Dendritic cell treated with granulocyte-macrophage colony-stimulating factor and Interleukin-4, amounts not matched to agents 40 ng/mL and 50 ng/mL, for 4 days (primary cell): ENCODE results near the gene GABARAP.

ENCODE experiments used
- H3K27ac Mint-ChIP-seq: one replicate; pipeline ENCODE4 v1.8.0; 2022; ENCODE audit warnings: mild to moderate bottlenecking, mixed read lengths
- H3K27me3 Mint-ChIP-seq: one replicate; pipeline ENCODE4 v1.8.0; 2022; ENCODE audit warnings: mild to moderate bottlenecking, mixed read lengths
- H3K36me3 Mint-ChIP-seq: one replicate; pipeline ENCODE4 v1.8.0; 2022; ENCODE audit warnings: low read depth, mixed read lengths
- H3K4me1 Mint-ChIP-seq: one replicate; pipeline ENCODE4 v1.8.0; 2022; ENCODE audit warnings: low read depth, mixed read lengths
- H3K4me3 Mint-ChIP-seq: one replicate; pipeline ENCODE4 v1.8.0; 2022; ENCODE audit warnings: mild to moderate bottlenecking, moderate library complexity, mixed read lengths
- H3K9me3 Mint-ChIP-seq: one replicate; pipeline ENCODE4 v1.8.0; 2022; ENCODE audit warnings: mixed read lengths
- intact Hi-C: fragments of 100-400 bp; cut with micrococcal nuclease; formaldehyde crosslinking; loops from one replicate; pipeline ENCODE4 v1.15.0; 2022

The GABARAP gene

GRCh38 chr17:7279448-7279847, 37.2 kb upstream of the GABARAP start:
- no peaks in the 10 kb centered on the region for H3K9me3 Mint-ChIP-seq
- no peak overlapping the region for H3K4me3 Mint-ChIP-seq
- peaks cover 67% of the 10 kb centered on the region for H3K27me3 Mint-ChIP-seq
- H3K4me1 Mint-ChIP-seq: peaks cover 47% of the 10 kb centered on the region
- no peaks in the 10 kb centered on the region for H3K36me3 Mint-ChIP-seq
- intact Hi-C loops: no loop called here
- H3K27ac Mint-ChIP-seq: no peak overlapping the region

- H3K4me3 Mint-ChIP-seq: no peak overlapping the region
- no peak overlapping the region for H3K27ac Mint-ChIP-seq
- peaks cover 40% of the 10 kb centered on the region for H3K4me1 Mint-ChIP-seq
- H3K36me3 Mint-ChIP-seq: no peaks in the 10 kb centered on the region
- intact Hi-C loops: no loop called here
- peaks cover 42% of the 10 kb centered on the region for H3K27me3 Mint-ChIP-seq
- H3K9me3 Mint-ChIP-seq: no peaks in the 10 kb centered on the region
Measured at GRCh38 chr17:7266784-7267183, 24.5 kb upstream of the GABARAP start.

DNA sequence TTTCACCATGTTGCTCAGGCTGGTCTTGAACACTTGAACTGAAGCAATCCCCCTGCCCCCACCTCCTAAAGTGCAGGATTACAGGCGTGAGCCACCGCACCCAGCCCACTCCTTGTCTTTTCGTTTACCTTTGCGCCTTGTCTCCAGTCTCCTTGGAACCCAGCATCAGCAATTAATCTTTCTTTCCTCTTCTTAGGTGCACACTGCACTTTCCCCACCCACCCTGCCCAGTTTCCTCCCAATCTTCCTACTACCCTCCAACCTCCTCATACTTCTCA, 21.5 kb upstream of the GABARAP start:
- peak overlapping the region; percentile 66 for H3K27ac Mint-ChIP-seq
- no peak overlapping the region for H3K4me3 Mint-ChIP-seq

DNA sequence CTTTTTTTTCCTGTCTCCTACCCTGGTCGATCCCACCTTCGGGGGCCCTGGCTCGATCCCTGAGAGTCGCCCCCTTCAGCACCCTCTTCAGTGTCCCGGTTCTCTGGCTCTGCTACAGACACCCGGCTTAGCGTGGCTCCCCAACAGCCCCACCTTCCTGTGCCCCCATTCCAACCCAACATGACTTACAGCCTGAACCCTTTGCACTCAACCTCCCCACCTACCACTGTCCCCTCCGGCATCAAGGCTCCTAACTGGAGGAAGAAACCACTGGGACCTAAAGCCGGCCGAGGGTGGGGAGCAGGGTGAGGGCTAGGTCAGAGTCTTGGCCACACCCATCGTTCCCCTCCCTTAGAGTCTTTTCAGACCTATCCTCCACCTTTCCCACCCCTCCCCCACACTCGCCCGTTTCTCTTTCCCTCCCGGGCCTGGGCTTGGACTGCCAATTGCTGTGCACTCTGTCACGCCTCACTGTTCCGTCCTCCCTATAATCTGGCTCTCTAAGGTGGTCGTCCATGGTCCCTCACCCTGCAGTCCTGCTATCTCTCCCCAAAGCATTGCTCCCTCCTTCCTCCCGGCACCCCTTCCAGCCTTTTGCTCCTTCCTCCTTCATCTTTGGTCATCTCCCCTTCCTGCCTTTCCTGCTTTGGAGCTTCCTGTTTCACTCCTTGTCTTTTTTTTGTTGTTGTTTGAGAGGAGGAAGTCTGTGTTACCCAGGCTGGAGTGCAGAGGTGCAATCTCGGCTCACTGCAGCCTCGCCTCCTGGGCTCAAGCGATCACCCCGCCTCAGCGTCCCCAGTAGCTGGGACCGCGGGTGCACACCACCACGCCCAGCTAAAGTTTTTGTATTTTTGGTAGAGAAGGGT, 20.9 kb upstream of the GABARAP start:
- peaks cover 11% of the 10 kb centered on the region for H3K36me3 Mint-ChIP-seq
- H3K27me3 Mint-ChIP-seq: peaks cover 48% of the 10 kb centered on the region
- peak overlapping the region; percentile 67 for H3K4me3 Mint-ChIP-seq
- H3K9me3 Mint-ChIP-seq: no peaks in the 10 kb centered on the region
- intact Hi-C loops: no loop called here
- H3K4me1 Mint-ChIP-seq: peaks cover 51% of the 10 kb centered on the region
- H3K27ac Mint-ChIP-seq: peak overlapping the region; percentile 66

More for the DNA sequence above, 21.5 kb upstream of the GABARAP start:
- Mint-ChIP-seq H3K36me3 (peaks cover 5% of the 10 kb centered on the region), H3K27me3 (peaks cover 48% of the 10 kb centered on the region), H3K4me1 (peaks cover 45% of the 10 kb centered on the region), H3K9me3 (no peaks in the 10 kb centered on the region)
- intact Hi-C loops: no loop called here

GRCh38 chr17:7262192-7262934, 20.1 kb upstream of the GABARAP start, which contains the start of gene CLDN7:
Gene CLDN7, minus strand, starts transcription at chr17:7262478. Its CDS starts 435 bp downstream, at chr17:7262043.
- Mint-ChIP-seq H3K27me3 (peaks cover 48% of the 10 kb centered on the region), H3K9me3 (no peaks in the 10 kb centered on the region), H3K27ac (peak within 1 kb of the TSS; percentile 66), H3K4me1 (peaks cover 53% of the 10 kb centered on the region), H3K4me3 (peak within 1 kb of the TSS; percentile 67), H3K36me3 (peaks cover 18% of the 10 kb centered on the region)
- intact Hi-C loops: no loop called here

DNA sequence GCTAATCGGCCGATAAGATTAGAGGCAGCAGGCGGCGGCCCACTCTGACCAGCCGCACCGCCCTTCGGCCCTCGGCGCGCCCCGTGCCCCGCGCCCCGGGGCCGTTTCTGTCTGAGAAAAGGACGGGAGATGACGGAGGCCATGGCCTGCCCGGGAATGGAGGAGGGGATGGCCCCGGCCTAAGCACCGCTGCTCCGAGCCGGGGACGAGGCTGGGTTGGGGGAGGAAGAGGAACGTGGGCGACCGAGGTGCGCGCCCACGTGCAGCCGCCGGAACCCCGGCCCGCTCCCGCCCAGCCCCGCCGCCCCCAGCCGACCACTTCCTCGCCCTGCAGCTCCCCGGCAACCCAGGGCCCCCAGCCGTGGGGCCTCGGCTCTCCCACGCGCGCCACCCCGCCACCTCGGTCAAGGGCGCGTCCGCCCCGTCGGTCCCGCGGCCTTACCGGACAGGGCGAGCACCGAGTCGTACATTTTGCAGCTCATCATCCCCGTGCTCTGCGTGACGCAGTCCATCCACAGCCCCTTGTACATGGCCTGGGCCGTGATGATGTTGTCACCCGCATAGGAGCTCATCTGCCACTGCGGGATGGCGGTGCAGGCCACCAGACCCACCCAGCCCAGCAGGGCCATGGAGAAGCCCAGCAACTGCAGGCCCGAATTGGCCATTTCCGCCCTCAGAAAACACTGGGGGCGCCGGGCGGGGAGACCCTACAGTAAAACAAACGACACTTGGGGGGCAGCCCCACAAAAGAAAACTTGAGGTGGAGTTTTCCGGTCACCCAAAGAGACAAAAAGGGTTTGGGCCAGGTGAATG, 19.3 kb upstream of the GABARAP start:
- intact Hi-C loops: no loop called here
- Mint-ChIP-seq H3K36me3 (peaks cover 26% of the 10 kb centered on the region), H3K4me1 (peaks cover 50% of the 10 kb centered on the region), H3K27me3 (peaks cover 45% of the 10 kb centered on the region), H3K27ac (peak overlapping the region; percentile 25), H3K4me3 (peak overlapping the region; percentile 63), H3K9me3 (no peaks in the 10 kb centered on the region)

DNA sequence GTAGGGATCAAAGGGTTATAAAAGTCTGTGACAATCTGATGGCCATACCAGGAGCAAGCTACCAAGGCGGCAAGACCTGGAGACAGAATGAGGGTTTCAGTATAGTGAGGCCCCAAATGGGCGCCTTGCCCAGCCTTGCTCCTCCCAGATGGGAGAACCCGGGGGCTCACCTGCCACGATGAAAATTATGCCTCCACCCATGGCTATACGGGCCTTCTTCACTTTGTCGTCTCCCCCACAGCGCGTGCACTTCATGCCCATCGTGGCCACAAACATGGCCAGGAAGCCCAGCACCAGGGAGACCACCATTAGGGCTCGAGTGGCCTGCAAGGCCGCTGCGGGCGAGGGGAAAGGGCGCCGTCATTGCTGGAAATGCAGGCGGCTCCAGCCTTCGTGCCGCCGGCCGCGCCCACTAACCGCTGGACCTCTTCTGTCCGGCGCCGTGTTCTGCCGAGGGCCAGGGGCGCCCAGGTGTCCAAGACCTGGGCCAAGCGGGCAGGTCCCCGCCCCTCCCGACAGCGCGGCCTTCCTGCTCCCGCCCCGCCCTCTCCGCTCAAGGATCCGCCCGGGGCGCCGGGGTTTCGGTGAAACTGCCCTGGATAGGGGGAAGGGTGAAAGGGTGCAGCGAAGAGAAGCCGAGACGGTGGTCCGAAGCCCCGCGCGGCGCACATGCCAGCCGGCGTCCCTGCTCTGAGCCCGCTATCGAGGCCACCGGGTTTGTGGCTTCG, 18.6 kb upstream of the GABARAP start:
- Mint-ChIP-seq H3K9me3 (no peaks in the 10 kb centered on the region), H3K36me3 (peaks cover 33% of the 10 kb centered on the region), H3K27me3 (peaks cover 42% of the 10 kb centered on the region), H3K4me3 (peak overlapping the region; percentile 63), H3K4me1 (peaks cover 43% of the 10 kb centered on the region), H3K27ac (peak overlapping the region; percentile 25)
- intact Hi-C loops: no loop called here

GRCh38 chr17:7260151-7260550, 17.9 kb upstream of the GABARAP start:
- Mint-ChIP-seq H3K4me3 (no peak overlapping the region), H3K36me3 (peaks cover 40% of the 10 kb centered on the region), H3K9me3 (no peaks in the 10 kb centered on the region), H3K27ac (no peak overlapping the region), H3K27me3 (peaks cover 39% of the 10 kb centered on the region), H3K4me1 (peaks cover 43% of the 10 kb centered on the region)
- intact Hi-C loops: no loop called here

- peak overlapping the region; percentile 51 for H3K27ac Mint-ChIP-seq
- intact Hi-C loops: no loop called here
Measured at GRCh38 chr17:7259555-7259889, 17.3 kb upstream of the GABARAP start.

GRCh38 chr17:7258731-7259554, 16.7 kb upstream of the GABARAP start:
- intact Hi-C loops: no loop called here
- peaks cover 52% of the 10 kb centered on the region for H3K36me3 Mint-ChIP-seq
- peaks cover 45% of the 10 kb centered on the region for H3K4me1 Mint-ChIP-seq
- H3K27me3 Mint-ChIP-seq: peaks cover 27% of the 10 kb centered on the region
- H3K9me3 Mint-ChIP-seq: no peaks in the 10 kb centered on the region
- peak overlapping the region; percentile 51 for H3K27ac Mint-ChIP-seq
- H3K4me3 Mint-ChIP-seq: no peak overlapping the region

More at GRCh38 chr17:7259555-7259889, 17.3 kb upstream of the GABARAP start:
- Mint-ChIP-seq H3K27me3 (peaks cover 33% of the 10 kb centered on the region), H3K4me3 (no peak overlapping the region), H3K9me3 (no peaks in the 10 kb centered on the region), H3K4me1 (peaks cover 47% of the 10 kb centered on the region), H3K36me3 (peaks cover 46% of the 10 kb centered on the region)

- peaks cover 72% of the 10 kb centered on the region for H3K36me3 Mint-ChIP-seq
- peaks cover 12% of the 10 kb centered on the region for H3K27me3 Mint-ChIP-seq
- intact Hi-C loops: no loop called here
- H3K9me3 Mint-ChIP-seq: no peaks in the 10 kb centered on the region
- no peak overlapping the region for H3K4me3 Mint-ChIP-seq
- H3K27ac Mint-ChIP-seq: no peak overlapping the region
- peaks cover 43% of the 10 kb centered on the region for H3K4me1 Mint-ChIP-seq
Measured at GRCh38 chr17:7256766-7257456, 14.7 kb upstream of the GABARAP start.

DNA sequence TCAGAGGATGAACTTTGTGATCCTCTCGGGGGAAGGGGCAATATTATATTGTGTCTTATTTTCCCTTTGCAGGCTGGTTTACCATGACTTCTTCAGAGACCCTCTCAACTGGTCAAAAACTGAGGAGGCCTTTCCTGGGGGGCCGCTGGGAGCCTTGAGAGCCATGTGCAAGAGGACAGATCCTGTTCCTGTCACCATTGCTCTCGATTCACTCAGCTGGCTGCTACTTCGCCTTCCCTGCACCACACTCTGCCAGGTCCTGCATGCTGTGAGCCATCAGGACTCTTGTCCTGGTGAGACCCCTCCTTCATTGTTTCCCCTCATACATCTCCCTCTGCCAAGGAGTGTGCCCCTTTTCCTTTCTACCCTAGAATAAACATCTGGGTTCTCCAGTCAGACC, 12.3 kb upstream of the GABARAP start:
- no peaks in the 10 kb centered on the region for H3K27me3 Mint-ChIP-seq
- no peak overlapping the region for H3K4me3 Mint-ChIP-seq
- intact Hi-C loops: loop anchor here (5.0 kb wide), 2 partner anchors 37 to 53 kb away; partner anchors contain the start of genes ACADVL, DLG4 and EIF5A
- H3K27ac Mint-ChIP-seq: peak overlapping the region; percentile 61
- peaks cover 87% of the 10 kb centered on the region for H3K36me3 Mint-ChIP-seq
- no peaks in the 10 kb centered on the region for H3K9me3 Mint-ChIP-seq
- peaks cover 49% of the 10 kb centered on the region for H3K4me1 Mint-ChIP-seq
